Epidermal melanocyte (primary cell): ENCODE results near the gene CTNND1.
"Not testable (repeated sequence)": the region's sequence is repeated elsewhere in the genome, so short reads cannot be mapped to it uniquely, and the experiment has no call there.

Experiments
- DNase-seq: peaks from one replicate; pipeline ENCODE4 v3.0.0; 2011; ENCODE audit warnings: low spot score; ENCODE audit not compliant: insufficient read length

The CTNND1 gene

GRCh38 chr11:57761301-57762234 is at the start of gene CTNND1:
Gene CTNND1, plus strand, starts transcription at chr11:57761802. Its CDS starts 29,677 bp downstream, at chr11:57791479.
- DNase-seq: peak; percentile 99

GRCh38 chr11:57712256-57713150 is 49.1 kb upstream of the CTNND1 start, which contains the start of gene TMX2:
Gene TMX2, plus strand, starts transcription at chr11:57712593. Its CDS starts 26 bp downstream, at chr11:57712619.
- DNase-seq: peak; percentile 95

- no peak for DNase-seq
These were observed 47.8 kb upstream of the CTNND1 start for GRCh38 chr11:57713835-57714234.

- not testable (repeated sequence) for DNase-seq
These were observed 44.9 kb upstream of the CTNND1 start for GRCh38 chr11:57716726-57717125.

- no peak for DNase-seq
These were observed 34.4 kb upstream of the CTNND1 start for GRCh38 chr11:57727185-57727584.

GRCh38 chr11:57728829-57729228 is 32.8 kb upstream of the CTNND1 start:
- DNase-seq: no peak

- DNase-seq: no peak
These were observed 32.1 kb upstream of the CTNND1 start for GRCh38 chr11:57729479-57729878.

- DNase-seq: no peak
These were observed 28.9 kb upstream of the CTNND1 start for GRCh38 chr11:57732661-57733060.

- no peak for DNase-seq
These were observed 25.8 kb upstream of the CTNND1 start for GRCh38 chr11:57735619-57736298.

GRCh38 chr11:57741132-57742086 is 20.2 kb upstream of the CTNND1 start, which contains the start of gene SELENOH:
Gene SELENOH, plus strand, starts transcription at chr11:57741491. Its CDS starts 105 bp downstream, at chr11:57741596.
- DNase-seq: peak; percentile 94

GRCh38 chr11:57742087-57742452 is 19.5 kb upstream of the CTNND1 start:
- DNase-seq: no peak

- DNase-seq: no peak
These were observed 17.2 kb upstream of the CTNND1 start for GRCh38 chr11:57744357-57744756.

- DNase-seq: no peak
These were observed 16.4 kb upstream of the CTNND1 start for GRCh38 chr11:57745206-57745605.

GRCh38 chr11:57746920-57747319 is 14.7 kb upstream of the CTNND1 start:
- no peak for DNase-seq

- DNase-seq: no peak
These were observed 10.4 kb upstream of the CTNND1 start for GRCh38 chr11:57751176-57751575.

- no peak for DNase-seq
These were observed 9.8 kb upstream of the CTNND1 start, which contains the start of gene BTBD18 for GRCh38 chr11:57751676-57752253. Gene BTBD18, minus strand, starts transcription at chr11:57751819. Its CDS starts 631 bp downstream, at chr11:57751188.

- DNase-seq: no peak
These were observed 8.6 kb upstream of the CTNND1 start for GRCh38 chr11:57752954-57753353.

- no peak for DNase-seq
These were observed 3.4 kb upstream of the CTNND1 start for GRCh38 chr11:57758174-57758573.

GRCh38 chr11:57762235-57762861 is 746 bp downstream of the CTNND1 start:
- no peak for DNase-seq
